Measurements from ENCODE around the gene ITGB8. TPM values are rescaled to one million over a fixed set of nuclear protein-coding genes. Genes with fewer than 3 reads are reported as not detected.

ITGB8 gene
- total and polyA plus RNA-seq, 2 of the 4 experiments (the other 2 are of a cell fraction): 2.6 to 10.2 TPM

GRCh38 chr7:20350996-20351692, 20.4 kb downstream of the ITGB8 start:
- dilution Hi-C loops (cut with HindIII; ENCODE audit: low sequenced_read_pairs, unreplicated experiment) (no loop called here), intact Hi-C loops (cut with micrococcal nuclease) (loop anchor here (5.0 kb wide), 1 partner anchor 36 kb away; no protein-coding TSS in a partner anchor), in situ Hi-C loops (cut with MboI; ENCODE audit: low sequenced_read_pairs) (no loop called here)
- no peak for DNase-seq
- H3K4me3 ChIP-seq (ENCODE audit: insufficient read depth, low read depth, low read length): no peak overlapping the region
- H3K9ac ChIP-seq (ENCODE audit: low read depth, low read length): no peak overlapping the region
- H3K14ac ChIP-seq (replicated peaks; ENCODE audit: low read depth, low read length): no peak overlapping the region
- no peak for TF ChIP-seq RFX5 (IDR thresholded peaks at IDR 0.05; ENCODE audit: low read depth, low read length)
- no peak for TF ChIP-seq RCOR1 (IDR thresholded peaks at IDR 0.05; ENCODE audit: insufficient replicate concordance, low read length)
- no peak for TF ChIP-seq POLR2A (IDR thresholded peaks at IDR 0.05; ENCODE audit: low read depth, low read length)
- TF ChIP-seq ELK1 (IDR thresholded peaks at IDR 0.05; ENCODE audit: borderline replicate concordance, low read depth, low read length): no peak
- peak; percentile 81 for TF ChIP-seq NFE2L2 (IDR thresholded peaks at IDR 0.05; ENCODE audit: low read depth, low read length)
- TF ChIP-seq MAFK (IDR thresholded peaks at IDR 0.05; ENCODE audit: low read depth, low read length): peak; percentile 100
- no peak for TF ChIP-seq FOS (IDR thresholded peaks at IDR 0.05; ENCODE audit: low read depth, low read length)
- TF ChIP-seq MXI1 (IDR thresholded peaks at IDR 0.05; ENCODE audit: borderline replicate concordance, low read depth, low read length): no peak
- no peak for TF ChIP-seq CEBPB (IDR thresholded peaks at IDR 0.05; ENCODE audit: low read depth, low read length)
- TF ChIP-seq USF2 (IDR thresholded peaks at IDR 0.05; ENCODE audit: low read depth, low read length): no peak
- no peak for TF ChIP-seq CTCF (conservative IDR thresholded peaks at IDR 0.05; ENCODE audit: low read depth, low read length)
- no peak for TF ChIP-seq MAZ (IDR thresholded peaks at IDR 0.05; ENCODE audit: borderline replicate concordance, low read depth, low read length)
- no peak overlapping the region for H2BK120ac ChIP-seq (ENCODE audit: low read depth, low read length)
- no peak overlapping the region for H3K23ac ChIP-seq (ENCODE audit: low read depth, low read length)
- H4K91ac ChIP-seq (ENCODE audit: insufficient read depth, low read depth, low read length): no peak overlapping the region
- peaks cover 4% of the 10 kb centered on the region; the same call in 1 of the 2 replicates for H3K9me1 ChIP-seq (ENCODE audit: insufficient read depth, low read length)
- peaks cover 5% of the 10 kb centered on the region; the same call in 1 of the 2 replicates for H3K36me3 ChIP-seq (ENCODE audit: control insufficient read depth, insufficient read depth, low read length)
- no peak overlapping the region; the same call in 1 of the 2 replicates for H3K27ac ChIP-seq (ENCODE audit: insufficient read depth, low read length)
- ChIA-PET CTCF (no interaction called here), POLR2A (ENCODE audit: unreplicated experiment) (no interaction called here)
- H3K56ac ChIP-seq (ENCODE audit: extremely low read depth, insufficient read depth, low read length): no peak overlapping the region
- no peak overlapping the region for H2BK15ac ChIP-seq (ENCODE audit: low read depth, low read length)
- no peaks in the 10 kb centered on the region for H4K20me1 ChIP-seq (ENCODE audit: insufficient read depth, low read length)
- H2AK5ac ChIP-seq (ENCODE audit: low read depth, low read length): no peak overlapping the region
- no peak overlapping the region for H2BK20ac ChIP-seq (ENCODE audit: low read depth, low read length)
- no peak overlapping the region for H4K5ac ChIP-seq (ENCODE audit: low read depth, low read length)
- no CpG with 5 or more reads among the region's 1 CpG for WGBS, 2 experiments (ENCODE audit: extremely low coverage in 2 of 2, insufficient read length in 1 of 2)
- no TSS peak for BruUV-seq (replicated peaks)
- H2AK9ac ChIP-seq (replicated peaks; ENCODE audit: low read depth, low read length, poor library complexity): no peak overlapping the region
- H3K18ac ChIP-seq (ENCODE audit: low read depth, low read length): no peak overlapping the region
- H3K9me3 ChIP-seq (ENCODE audit: control insufficient read depth, insufficient read depth, low read length): no peaks in the 10 kb centered on the region
- H3K4me2 ChIP-seq (ENCODE audit: low read depth, low read length): no peak overlapping the region
- H3K4ac ChIP-seq (ENCODE audit: low read depth, low read length): no peak overlapping the region
- no peak overlapping the region for H4K8ac ChIP-seq (ENCODE audit: low read depth in 2 of 2, low read length in 2 of 2)
- peaks cover 6% of the 10 kb centered on the region; the same call in 1 of the 2 replicates for H3K4me1 ChIP-seq (ENCODE audit: control insufficient read depth, insufficient read depth, low read length)
- no peak overlapping the region for H2BK5ac ChIP-seq (ENCODE audit: low read depth, low read length, poor library complexity, severe bottlenecking)
- H2AFZ ChIP-seq (replicated peaks; ENCODE audit: low read length, poor library complexity): no peak overlapping the region
- ATAC-seq (ENCODE audit: low read depth): no peak
- no peaks in the 10 kb centered on the region for H3K79me1 ChIP-seq (ENCODE audit: low read depth in 1 of 2, low read length in 2 of 2)
- H3K27me3 ChIP-seq (ENCODE audit: control insufficient read depth, insufficient read depth, low read length): no peaks in the 10 kb centered on the region

All from IMR-90 (cell line).